Measurements from ENCODE around the gene SERPINA3.

SERPINA3 gene

GRCh38 chr14:94640721-94641631 lies 28.8 kb downstream of the SERPINA3 start:
- ChIA-PET CTCF (no interaction called here), POLR2A (no interaction called here)
- WGBS (ENCODE audit: insufficient coverage), result 97% methylated on average over 6 of the region's 10 CpGs
- Histone ChIP-seq H3K36me3 (ENCODE audit: control insufficient read depth in 4 of 4, insufficient read depth in 4 of 4, low read length in 3 of 4) (no peaks in the 10 kb centered on the region), H3K4me1 (ENCODE audit: control extremely low read depth in 1 of 4, control insufficient read depth in 4 of 4, insufficient read depth in 4 of 4, low read length in 3 of 4) (no peaks in the 10 kb centered on the region), H3K27ac (ENCODE audit: insufficient read depth in 1 of 2, low read depth in 1 of 2, low read length in 2 of 2, poor library complexity in 1 of 2, severe bottlenecking in 2 of 2) (no peak overlapping the region), H3K4me3 (ENCODE audit: control insufficient read depth in 1 of 7, extremely low read depth in 1 of 7, insufficient read depth in 4 of 7, low read depth in 2 of 7, low read length in 6 of 7) (no peak overlapping the region), H3K9me3 (ENCODE audit: control extremely low read depth in 1 of 5, control insufficient read depth in 4 of 5, insufficient read depth in 2 of 5, low read depth in 1 of 5, low read length in 4 of 5) (no peaks in the 10 kb centered on the region), H3K27me3 (replicated peaks in 2 of 5; ENCODE audit: control insufficient read depth in 4 of 5, insufficient read depth in 5 of 5, low read length in 4 of 5) (peaks cover 0 to 3% (median 0%) of the 10 kb centered on the region in 5 experiments)
- DNase-seq, result no peak

GRCh38 chr14:94641632-94641955 lies 29.4 kb downstream of the SERPINA3 start:
- POLR2A ChIA-PET, result no interaction called here
- H3K4me3 ChIP-seq (ENCODE audit: control insufficient read depth in 1 of 7, extremely low read depth in 1 of 7, insufficient read depth in 4 of 7, low read depth in 2 of 7, low read length in 6 of 7), result no peak overlapping the region
- WGBS (ENCODE audit: insufficient coverage), result 95% methylated on average over 12 of the region's 12 CpGs

GRCh38 chr14:94643316-94644101 lies 31.3 kb downstream of the SERPINA3 start:
- ChIA-PET CTCF (no interaction called here), POLR2A (no interaction called here)
- Histone ChIP-seq H3K4me1 (ENCODE audit: control extremely low read depth in 1 of 4, control insufficient read depth in 4 of 4, insufficient read depth in 4 of 4, low read length in 3 of 4) (no peaks in the 10 kb centered on the region), H3K4me3 (ENCODE audit: control insufficient read depth in 1 of 7, extremely low read depth in 1 of 7, insufficient read depth in 4 of 7, low read depth in 2 of 7, low read length in 6 of 7) (no peak overlapping the region), H3K27me3 (replicated peaks in 2 of 5; ENCODE audit: control insufficient read depth in 4 of 5, insufficient read depth in 5 of 5, low read length in 4 of 5) (peaks cover 0 to 3% (median 0%) of the 10 kb centered on the region in 5 experiments), H3K27ac (ENCODE audit: insufficient read depth in 1 of 2, low read depth in 1 of 2, low read length in 2 of 2, poor library complexity in 1 of 2, severe bottlenecking in 2 of 2) (no peak overlapping the region), H3K36me3 (ENCODE audit: control insufficient read depth in 4 of 4, insufficient read depth in 4 of 4, low read length in 3 of 4) (no peaks in the 10 kb centered on the region), H3K9me3 (ENCODE audit: control extremely low read depth in 1 of 5, control insufficient read depth in 4 of 5, insufficient read depth in 2 of 5, low read depth in 1 of 5, low read length in 4 of 5) (peaks cover 0 to 8% (median 6%) of the 10 kb centered on the region in 5 experiments)
- DNase-seq, result no peak
- WGBS (ENCODE audit: insufficient coverage), result 98% methylated on average over 15 of the region's 18 CpGs

More at GRCh38 chr14:94641632-94641955, 29.4 kb downstream of the SERPINA3 start:
- no peaks in the 10 kb centered on the region for H3K36me3 ChIP-seq (ENCODE audit: control insufficient read depth in 4 of 4, insufficient read depth in 4 of 4, low read length in 3 of 4)
- CTCF ChIA-PET, result no interaction called here
- no peaks in the 10 kb centered on the region for H3K9me3 ChIP-seq (ENCODE audit: control extremely low read depth in 1 of 5, control insufficient read depth in 4 of 5, insufficient read depth in 2 of 5, low read depth in 1 of 5, low read length in 4 of 5)
- no peak overlapping the region for H3K27ac ChIP-seq (ENCODE audit: insufficient read depth in 1 of 2, low read depth in 1 of 2, low read length in 2 of 2, poor library complexity in 1 of 2, severe bottlenecking in 2 of 2)
- no peak for DNase-seq
- no peaks in the 10 kb centered on the region for H3K4me1 ChIP-seq (ENCODE audit: control extremely low read depth in 1 of 4, control insufficient read depth in 4 of 4, insufficient read depth in 4 of 4, low read length in 3 of 4)
- H3K27me3 ChIP-seq (replicated peaks in 2 of 5; ENCODE audit: control insufficient read depth in 4 of 5, insufficient read depth in 5 of 5, low read length in 4 of 5), result peaks cover 0 to 3% (median 0%) of the 10 kb centered on the region in 5 experiments

GRCh38 chr14:94644102-94644535 lies 31.9 kb downstream of the SERPINA3 start:
- WGBS (ENCODE audit: insufficient coverage), result 83% methylated on average over 4 of the region's 4 CpGs
- POLR2A ChIA-PET, result no interaction called here
- no peak for DNase-seq

GRCh38 chr14:94646066-94646465 lies 33.9 kb downstream of the SERPINA3 start:
- ChIA-PET POLR2A (no interaction called here), CTCF (no interaction called here)
- Histone ChIP-seq H3K4me1 (ENCODE audit: control extremely low read depth in 1 of 4, control insufficient read depth in 4 of 4, insufficient read depth in 4 of 4, low read length in 3 of 4) (no peaks in the 10 kb centered on the region), H3K36me3 (ENCODE audit: control insufficient read depth in 4 of 4, insufficient read depth in 4 of 4, low read length in 3 of 4) (no peaks in the 10 kb centered on the region), H3K9me3 (ENCODE audit: control extremely low read depth in 1 of 5, control insufficient read depth in 4 of 5, insufficient read depth in 2 of 5, low read depth in 1 of 5, low read length in 4 of 5) (peaks cover 0 to 20% (median 11%) of the 10 kb centered on the region in 5 experiments), H3K27me3 (replicated peaks in 2 of 5; ENCODE audit: control insufficient read depth in 4 of 5, insufficient read depth in 5 of 5, low read length in 4 of 5) (no peaks in the 10 kb centered on the region), H3K27ac (ENCODE audit: insufficient read depth in 1 of 2, low read depth in 1 of 2, low read length in 2 of 2, poor library complexity in 1 of 2, severe bottlenecking in 2 of 2) (no peak overlapping the region), H3K4me3 (ENCODE audit: control insufficient read depth in 1 of 7, extremely low read depth in 1 of 7, insufficient read depth in 4 of 7, low read depth in 2 of 7, low read length in 6 of 7) (no peak overlapping the region)
- WGBS (ENCODE audit: insufficient coverage), result 97% methylated on average over 2 of the region's 2 CpGs
- DNase-seq, result no peak

More at GRCh38 chr14:94644102-94644535, 31.9 kb downstream of the SERPINA3 start:
- Histone ChIP-seq H3K4me3 (ENCODE audit: control insufficient read depth in 1 of 7, extremely low read depth in 1 of 7, insufficient read depth in 4 of 7, low read depth in 2 of 7, low read length in 6 of 7) (no peak overlapping the region), H3K4me1 (ENCODE audit: control extremely low read depth in 1 of 4, control insufficient read depth in 4 of 4, insufficient read depth in 4 of 4, low read length in 3 of 4) (no peaks in the 10 kb centered on the region), H3K9me3 (ENCODE audit: control extremely low read depth in 1 of 5, control insufficient read depth in 4 of 5, insufficient read depth in 2 of 5, low read depth in 1 of 5, low read length in 4 of 5) (peaks cover 0 to 14% (median 10%) of the 10 kb centered on the region in 5 experiments), H3K27ac (ENCODE audit: insufficient read depth in 1 of 2, low read depth in 1 of 2, low read length in 2 of 2, poor library complexity in 1 of 2, severe bottlenecking in 2 of 2) (no peak overlapping the region), H3K36me3 (ENCODE audit: control insufficient read depth in 4 of 4, insufficient read depth in 4 of 4, low read length in 3 of 4) (no peaks in the 10 kb centered on the region), H3K27me3 (replicated peaks in 2 of 5; ENCODE audit: control insufficient read depth in 4 of 5, insufficient read depth in 5 of 5, low read length in 4 of 5) (peaks cover 0 to 2% (median 0%) of the 10 kb centered on the region in 5 experiments)
- CTCF ChIA-PET, result no interaction called here

GRCh38 chr14:94646481-94646880 lies 34.3 kb downstream of the SERPINA3 start:
- ChIA-PET CTCF (no interaction called here), POLR2A (no interaction called here)
- Histone ChIP-seq H3K27me3 (replicated peaks in 2 of 5; ENCODE audit: control insufficient read depth in 4 of 5, insufficient read depth in 5 of 5, low read length in 4 of 5) (no peaks in the 10 kb centered on the region), H3K27ac (ENCODE audit: insufficient read depth in 1 of 2, low read depth in 1 of 2, low read length in 2 of 2, poor library complexity in 1 of 2, severe bottlenecking in 2 of 2) (no peak overlapping the region), H3K4me3 (ENCODE audit: control insufficient read depth in 1 of 7, extremely low read depth in 1 of 7, insufficient read depth in 4 of 7, low read depth in 2 of 7, low read length in 6 of 7) (no peak overlapping the region), H3K9me3 (ENCODE audit: control extremely low read depth in 1 of 5, control insufficient read depth in 4 of 5, insufficient read depth in 2 of 5, low read depth in 1 of 5, low read length in 4 of 5) (peaks cover 0 to 20% (median 11%) of the 10 kb centered on the region in 5 experiments), H3K4me1 (ENCODE audit: control extremely low read depth in 1 of 4, control insufficient read depth in 4 of 4, insufficient read depth in 4 of 4, low read length in 3 of 4) (no peaks in the 10 kb centered on the region), H3K36me3 (ENCODE audit: control insufficient read depth in 4 of 4, insufficient read depth in 4 of 4, low read length in 3 of 4) (no peaks in the 10 kb centered on the region)
- 57% methylated on average over 5 of the region's 5 CpGs for WGBS (ENCODE audit: insufficient coverage)
- DNase-seq, result no peak

GRCh38 chr14:94648801-94649200 lies 36.6 kb downstream of the SERPINA3 start:
- Histone ChIP-seq H3K36me3 (ENCODE audit: control insufficient read depth in 4 of 4, insufficient read depth in 4 of 4, low read length in 3 of 4) (no peaks in the 10 kb centered on the region), H3K9me3 (ENCODE audit: control extremely low read depth in 1 of 5, control insufficient read depth in 4 of 5, insufficient read depth in 2 of 5, low read depth in 1 of 5, low read length in 4 of 5) (peaks cover 0 to 20% (median 11%) of the 10 kb centered on the region in 5 experiments), H3K4me3 (ENCODE audit: control insufficient read depth in 1 of 7, extremely low read depth in 1 of 7, insufficient read depth in 4 of 7, low read depth in 2 of 7, low read length in 6 of 7) (no peak overlapping the region), H3K4me1 (ENCODE audit: control extremely low read depth in 1 of 4, control insufficient read depth in 4 of 4, insufficient read depth in 4 of 4, low read length in 3 of 4) (no peaks in the 10 kb centered on the region), H3K27ac (ENCODE audit: insufficient read depth in 1 of 2, low read depth in 1 of 2, low read length in 2 of 2, poor library complexity in 1 of 2, severe bottlenecking in 2 of 2) (no peak overlapping the region), H3K27me3 (replicated peaks in 2 of 5; ENCODE audit: control insufficient read depth in 4 of 5, insufficient read depth in 5 of 5, low read length in 4 of 5) (no peaks in the 10 kb centered on the region)
- 94% methylated on average over 3 of the region's 4 CpGs for WGBS (ENCODE audit: insufficient coverage)
- DNase-seq, result no peak
- POLR2A ChIA-PET, result no interaction called here
- CTCF ChIA-PET, result no interaction called here

Measured in common myeloid progenitor, CD34-positive (primary cell).